OCI-LY7 (cell line): ENCODE data around the gene CACNA1B. TPM values are rescaled to one million over a fixed set of nuclear protein-coding genes. Genes with fewer than 3 reads are reported as not detected.

ENCODE experiments used
- BruUV-seq: library from RNA; stranded (reverse); fragments of 400-500 nt; replicated peaks from 2 replicates; lab custom pipeline; 2021; lab: Mats Ljungman, UMichigan
- CTCF ChIA-PET: fragments of 300-600 bp; sonication (Branson Sonifier 250); formaldehyde crosslinking; loops from one replicate; lab custom pipeline; 2022; ENCODE audit warnings: antibody characterized with exemption; ENCODE audit not compliant: unreplicated experiment; lab: Charles Lee
- POLR2A ChIA-PET: fragments of 300-600 bp; sonication (Branson Sonifier 250); formaldehyde crosslinking; loops from one replicate; lab custom pipeline; 2022; ENCODE audit warnings: antibody characterized with exemption; lab: Charles Lee
- DNase-seq: peaks from one replicate; pipeline ENCODE4 v3.0.0-alpha.2; 2015; ENCODE audit warnings: low spot score
- H2AFZ ChIP-seq: fragments of 200-600 bp; sonication (generic), shearing (Covaris generic); 2 replicates; pipeline ENCODE4 v1.6.1; 2014; ENCODE audit warnings: mild to moderate bottlenecking, antibody characterized with exemption, low read length, moderate library complexity
- H3K27ac ChIP-seq: fragments of 200-600 bp; sonication (generic); 2 replicates; pipeline ENCODE4 v1.5.1; 2014; ENCODE audit warnings: mixed run types, low read depth, mild to moderate bottlenecking, moderate library complexity, low read length, inconsistent platforms; ENCODE audit not compliant: poor library complexity, severe bottlenecking
- H3K36me3 ChIP-seq: fragments of 200-600 bp; sonication (generic); 2 replicates; pipeline ENCODE4 v1.6.1; 2014; ENCODE audit warnings: mild to moderate bottlenecking, antibody characterized with exemption, low read length, moderate library complexity, mixed read lengths; ENCODE audit not compliant: insufficient read depth
- H3K4me1 ChIP-seq: fragments of 200-600 bp; sonication (generic); 2 replicates; pipeline ENCODE4 v1.5.1; 2014; ENCODE audit warnings: mild to moderate bottlenecking, low read length; ENCODE audit not compliant: insufficient read depth, poor library complexity, severe bottlenecking
- H3K4me2 ChIP-seq: fragments of 200-600 bp; sonication (generic); 2 replicates; pipeline ENCODE4 v1.6.1; 2014; ENCODE audit warnings: mild to moderate bottlenecking, low read length
- H3K4me3 ChIP-seq: fragments of 200-600 bp; sonication (generic); 2 replicates; pipeline ENCODE4 v1.5.1; 2014; ENCODE audit warnings: mild to moderate bottlenecking, low read depth, low read length; ENCODE audit not compliant: poor library complexity, severe bottlenecking
- H3K79me2 ChIP-seq: fragments of 200-600 bp; sonication (generic); 2 replicates; pipeline ENCODE4 v1.6.1; 2016; ENCODE audit warnings: low read depth, mild to moderate bottlenecking, low read length, moderate library complexity, mixed read lengths; ENCODE audit not compliant: insufficient read depth
- H3K9me2 ChIP-seq: fragments of 200-600 bp; sonication (generic); 2 replicates; pipeline ENCODE4 v1.6.1; 2016; ENCODE audit warnings: mild to moderate bottlenecking, low read length, mixed read lengths; ENCODE audit not compliant: insufficient read depth
- H3K9me3 ChIP-seq: fragments of 200-600 bp; sonication (generic); 2 replicates; pipeline ENCODE4 v1.6.1; 2014; ENCODE audit warnings: mild to moderate bottlenecking, mixed run types, low read length, mixed read lengths
- H4K20me1 ChIP-seq: fragments of 200-600 bp; sonication (generic); 2 replicates; pipeline ENCODE4 v1.6.1; 2014; ENCODE audit warnings: mild to moderate bottlenecking, antibody characterized with exemption, low read length, moderate library complexity, mixed read lengths; ENCODE audit not compliant: insufficient read depth
- EZH2phosphoT487 ChIP-seq: fragments of 200-600 bp; sonication (generic); IDR thresholded peaks from 2 replicates; pipeline ENCODE4 v1.6.1; 2018; ENCODE audit warnings: low read depth, borderline replicate concordance, mild to moderate bottlenecking, mixed run types, antibody characterized with exemption, low read length, moderate library complexity, mixed read lengths
- intact Hi-C: fragments of 100-400 bp; cut with micrococcal nuclease; formaldehyde crosslinking; loops from one replicate; pipeline ENCODE4 v1.10.0; 2022; ENCODE audit not compliant: unreplicated experiment
- total RNA-seq, 2 experiments: library from RNA; depleted of rRNA in 1 of 2; stranded (reverse); fragments of >200 nt in 1 of 2; shearing (Covaris generic) in 1 of 2; gene quantifications; 2 replicates each; pipeline ENCODE4 v1.2.3, GENCODE V29; 2014 to 2022
- TF ChIP-seq, protein P1 (sequence below): fragments of 200-600 bp; sonication (generic); conservative IDR thresholded peaks from 2 replicates; pipeline ENCODE4 v1.5.1; 2014; ENCODE audit warnings: mild to moderate bottlenecking, antibody characterized with exemption, low read length, moderate library complexity, mixed read lengths

The CACNA1B gene
- total RNA-seq, 2 experiments from 2014 or later, result not detected

DNA sequence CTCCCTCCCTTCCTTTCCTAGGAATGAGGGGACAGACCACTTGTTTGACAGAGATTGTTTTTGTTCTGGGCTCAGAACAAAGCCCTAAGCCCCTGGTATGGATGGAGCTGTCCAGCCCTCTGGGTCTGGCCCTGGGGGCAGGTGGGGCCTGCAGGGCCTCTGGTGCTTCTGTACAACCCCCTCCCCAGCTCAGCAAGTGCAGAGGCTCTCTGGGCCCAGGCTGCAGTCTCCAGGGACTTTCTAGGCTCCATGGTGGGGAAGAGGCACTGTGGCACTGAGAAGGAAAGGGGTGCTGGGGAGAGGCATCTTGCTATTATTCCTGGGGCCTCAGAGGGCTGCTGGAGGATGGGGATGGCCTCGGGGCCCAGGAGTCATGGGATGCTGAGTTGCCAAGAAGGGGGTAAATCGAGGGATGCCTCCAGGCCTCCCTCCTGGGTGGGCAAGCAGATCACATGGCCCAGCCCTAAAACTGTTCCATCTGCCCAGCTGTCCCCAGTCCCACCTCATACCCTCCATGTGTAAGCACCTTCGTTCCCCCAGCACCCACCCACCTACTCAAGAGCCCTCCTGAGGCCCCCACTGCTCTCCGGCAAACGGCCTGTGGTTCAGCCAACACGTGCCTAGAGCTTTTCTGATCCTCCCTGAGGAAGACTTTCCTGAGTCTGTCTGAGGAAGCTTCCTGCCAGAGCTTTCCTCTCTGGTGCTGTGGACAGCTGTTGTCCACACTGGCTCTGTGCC, 225.7 kb downstream of the CACNA1B start:
- H3K4me3 ChIP-seq, result no peak overlapping the region
- CTCF ChIA-PET, result no interaction called here
- no peaks in the 10 kb centered on the region for H3K36me3 ChIP-seq
- no TSS peak for BruUV-seq
- H3K27ac ChIP-seq, result no peak overlapping the region
- H3K4me2 ChIP-seq, result no peak overlapping the region
- H3K9me3 ChIP-seq, result no peaks in the 10 kb centered on the region
- intact Hi-C loops, result no loop called here
- no peaks in the 10 kb centered on the region for H4K20me1 ChIP-seq
- TF ChIP-seq EZH2phosphoT487, result no peak
- TF ChIP-seq, protein P1, sequence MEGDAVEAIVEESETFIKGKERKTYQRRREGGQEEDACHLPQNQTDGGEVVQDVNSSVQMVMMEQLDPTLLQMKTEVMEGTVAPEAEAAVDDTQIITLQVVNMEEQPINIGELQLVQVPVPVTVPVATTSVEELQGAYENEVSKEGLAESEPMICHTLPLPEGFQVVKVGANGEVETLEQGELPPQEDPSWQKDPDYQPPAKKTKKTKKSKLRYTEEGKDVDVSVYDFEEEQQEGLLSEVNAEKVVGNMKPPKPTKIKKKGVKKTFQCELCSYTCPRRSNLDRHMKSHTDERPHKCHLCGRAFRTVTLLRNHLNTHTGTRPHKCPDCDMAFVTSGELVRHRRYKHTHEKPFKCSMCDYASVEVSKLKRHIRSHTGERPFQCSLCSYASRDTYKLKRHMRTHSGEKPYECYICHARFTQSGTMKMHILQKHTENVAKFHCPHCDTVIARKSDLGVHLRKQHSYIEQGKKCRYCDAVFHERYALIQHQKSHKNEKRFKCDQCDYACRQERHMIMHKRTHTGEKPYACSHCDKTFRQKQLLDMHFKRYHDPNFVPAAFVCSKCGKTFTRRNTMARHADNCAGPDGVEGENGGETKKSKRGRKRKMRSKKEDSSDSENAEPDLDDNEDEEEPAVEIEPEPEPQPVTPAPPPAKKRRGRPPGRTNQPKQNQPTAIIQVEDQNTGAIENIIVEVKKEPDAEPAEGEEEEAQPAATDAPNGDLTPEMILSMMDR, result no peak
- H3K4me1 ChIP-seq, result no peaks in the 10 kb centered on the region
- POLR2A ChIA-PET, result interaction anchor here (0.8 kb wide), 1 partner anchor 13 kb away, joined by 3 read pairs; no protein-coding TSS in a partner anchor
- H3K9me2 ChIP-seq, result no peaks in the 10 kb centered on the region
- H2AFZ ChIP-seq, result no peak overlapping the region
- DNase-seq, result no peak
- H3K79me2 ChIP-seq, result no peaks in the 10 kb centered on the region

DNA sequence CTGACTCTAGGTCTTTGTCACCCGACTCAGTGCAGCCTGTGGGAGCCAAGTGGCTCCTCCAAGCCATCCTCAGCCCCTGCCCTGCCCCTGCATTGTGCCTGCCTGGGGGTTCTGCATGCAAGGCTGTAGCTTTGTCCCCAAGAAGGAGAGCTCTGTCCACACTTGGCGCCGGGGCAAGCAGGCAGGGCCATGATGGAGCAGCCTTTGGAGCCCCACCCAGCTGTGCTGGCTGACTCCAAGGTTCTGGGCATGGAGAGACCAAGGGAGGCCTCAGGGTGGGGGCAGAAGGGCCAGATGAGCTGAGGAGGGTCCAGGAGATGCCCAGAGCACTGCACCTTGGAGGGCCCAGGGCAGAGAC, 226.2 kb downstream of the CACNA1B start:
- intact Hi-C loops, result no loop called here
- CTCF ChIA-PET, result no interaction called here
- H3K9me2 ChIP-seq, result no peaks in the 10 kb centered on the region
- H3K9me3 ChIP-seq, result no peaks in the 10 kb centered on the region
- no peak overlapping the region for H3K4me3 ChIP-seq
- no peak for TF ChIP-seq EZH2phosphoT487
- TF ChIP-seq, protein P1, result no peak
- no peak overlapping the region for H2AFZ ChIP-seq
- no TSS peak for BruUV-seq
- H3K79me2 ChIP-seq, result no peaks in the 10 kb centered on the region
- no peak overlapping the region for H3K27ac ChIP-seq
- no peak for DNase-seq
- no peaks in the 10 kb centered on the region for H4K20me1 ChIP-seq
- H3K4me2 ChIP-seq, result no peak overlapping the region
- POLR2A ChIA-PET, result interaction anchor here (0.8 kb wide), 1 partner anchor 12 kb away, joined by 3 read pairs; no protein-coding TSS in a partner anchor
- no peaks in the 10 kb centered on the region for H3K36me3 ChIP-seq
- no peaks in the 10 kb centered on the region for H3K4me1 ChIP-seq
